GM18508 (cell line): Measurements from ENCODE around the gene DEPDC4.
"Not testable (repeated sequence)": the region's sequence is repeated elsewhere in the genome, so short reads cannot be mapped to it uniquely, and the experiment has no call there.

ENCODE experiments used
- ATAC-seq: cut with Tn5 transposase; IDR thresholded peaks from one replicate; pipeline ENCODE4 v1.9.1; 2021; ENCODE audit warnings: moderate number of reproducible peaks; ENCODE audit not compliant: insufficient read depth, unreplicated experiment

Gene DEPDC4

DNA sequence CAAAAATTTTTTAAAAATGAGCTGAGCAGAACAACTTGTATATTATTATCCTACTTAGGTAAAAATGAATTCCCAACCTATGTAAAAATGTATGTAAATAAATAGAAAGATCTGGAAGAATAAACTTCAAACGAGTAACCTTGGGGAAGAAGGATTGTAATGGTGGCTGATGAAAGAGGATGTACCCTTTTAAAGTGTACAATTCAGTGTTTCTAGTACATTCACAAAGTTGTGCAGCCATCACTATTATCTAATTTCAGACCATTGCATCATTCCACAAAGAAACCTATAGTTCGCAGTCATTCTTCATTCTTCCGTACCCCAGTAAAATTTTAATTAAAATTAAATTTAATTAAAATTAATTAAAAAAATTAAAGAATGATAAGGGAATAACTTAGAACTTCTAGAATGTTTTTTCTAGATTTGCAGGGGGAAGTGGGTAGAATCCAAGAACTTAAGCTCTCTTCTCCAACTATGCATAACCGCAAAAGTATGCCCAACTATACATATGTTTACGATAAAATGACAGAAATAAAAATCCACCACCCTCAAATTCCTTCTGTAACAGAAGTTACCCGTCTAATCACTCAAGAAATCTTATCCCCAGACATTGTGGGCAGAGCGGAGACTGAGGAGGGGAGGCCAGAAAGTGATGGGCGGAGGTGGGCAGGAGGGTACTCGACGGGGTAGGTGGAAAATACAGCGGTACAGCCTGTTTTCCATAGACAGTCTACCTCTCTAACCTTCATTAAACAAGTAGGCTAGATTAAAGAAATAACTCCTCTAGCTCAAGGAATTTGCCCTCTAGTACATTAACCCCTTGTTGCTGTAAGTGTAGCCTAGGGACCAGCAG lies 921 bp downstream of the DEPDC4 start:
- no peak for ATAC-seq

DNA sequence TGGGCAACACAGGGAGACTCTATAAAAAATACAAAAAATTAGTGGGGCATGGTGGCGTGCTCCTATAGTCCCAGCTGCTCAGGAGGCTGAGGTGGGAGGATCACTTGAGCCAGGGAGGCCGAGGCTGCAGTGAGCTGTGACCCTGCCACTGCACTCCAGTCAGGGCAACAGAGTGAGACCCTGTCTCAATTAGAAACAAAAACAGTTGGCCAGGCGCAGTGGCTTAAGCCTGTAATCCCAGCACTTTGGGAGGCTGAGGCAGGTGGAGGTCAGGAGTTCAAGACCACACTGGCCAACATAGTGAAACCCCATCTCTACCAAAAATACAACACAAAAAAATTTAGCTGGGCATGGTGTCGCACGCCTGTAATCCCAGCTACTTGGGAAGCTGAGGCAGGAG lies 1.8 kb downstream of the DEPDC4 start:
- not testable (repeated sequence) for ATAC-seq

DNA sequence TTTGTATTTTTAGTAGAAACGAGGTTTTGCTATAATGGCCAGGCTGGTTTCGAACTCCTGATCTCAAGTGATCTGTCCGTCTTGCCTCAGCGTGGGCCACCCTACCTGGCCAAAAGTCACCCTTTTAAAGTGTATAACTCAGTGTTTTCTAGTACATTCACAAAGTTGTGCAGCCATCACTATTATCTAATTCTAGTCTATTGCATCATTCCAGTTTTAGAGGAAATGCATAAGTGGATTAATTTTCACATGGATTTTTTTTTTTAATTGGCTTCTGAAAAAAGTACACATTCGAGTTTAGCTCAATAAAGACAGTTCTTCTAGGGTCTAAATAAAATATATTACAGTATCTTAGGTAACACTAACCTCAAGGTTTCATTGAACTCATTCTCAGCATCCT lies 3.7 kb downstream of the DEPDC4 start:
- ATAC-seq, result no peak

DNA sequence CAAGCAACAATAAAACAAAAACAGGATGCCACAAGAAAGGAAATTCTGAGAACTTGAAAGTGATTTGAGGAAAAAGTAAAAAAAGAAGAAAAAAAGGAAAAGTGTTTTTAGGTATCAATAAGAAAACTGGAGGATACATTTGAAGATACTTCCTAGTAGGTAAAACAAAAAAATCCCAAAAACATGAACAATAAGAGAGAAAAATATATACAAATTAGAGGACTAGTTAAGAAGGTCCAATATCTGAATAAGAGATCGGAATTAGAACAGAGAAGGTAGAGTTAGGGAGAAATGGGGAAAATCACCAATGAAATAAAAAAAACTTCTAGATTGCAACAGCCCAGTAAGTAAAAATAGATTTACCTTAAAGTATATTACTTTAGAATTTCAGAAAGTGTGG lies 8.8 kb downstream of the DEPDC4 start:
- no peak for ATAC-seq

DNA sequence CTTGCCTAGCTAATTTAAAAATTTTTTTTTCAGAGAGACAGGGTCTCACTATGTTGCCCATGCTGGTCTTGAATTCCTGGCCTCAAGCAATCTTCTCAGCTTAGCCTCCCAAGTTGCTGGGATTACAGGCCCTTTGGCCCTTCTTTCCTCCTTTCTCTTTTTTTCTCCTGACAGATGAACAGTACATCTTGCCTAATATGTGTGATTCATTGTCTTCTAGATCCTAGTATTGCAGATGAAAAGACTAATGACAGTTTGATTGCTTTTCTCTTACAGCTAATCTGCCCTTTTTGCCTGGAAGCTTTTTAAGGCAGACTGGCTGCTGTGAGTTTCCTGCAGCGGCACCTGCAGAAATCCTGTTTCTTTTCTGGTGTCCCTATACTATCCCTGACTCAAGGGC lies 12.0 kb downstream of the DEPDC4 start:
- no peak for ATAC-seq

DNA sequence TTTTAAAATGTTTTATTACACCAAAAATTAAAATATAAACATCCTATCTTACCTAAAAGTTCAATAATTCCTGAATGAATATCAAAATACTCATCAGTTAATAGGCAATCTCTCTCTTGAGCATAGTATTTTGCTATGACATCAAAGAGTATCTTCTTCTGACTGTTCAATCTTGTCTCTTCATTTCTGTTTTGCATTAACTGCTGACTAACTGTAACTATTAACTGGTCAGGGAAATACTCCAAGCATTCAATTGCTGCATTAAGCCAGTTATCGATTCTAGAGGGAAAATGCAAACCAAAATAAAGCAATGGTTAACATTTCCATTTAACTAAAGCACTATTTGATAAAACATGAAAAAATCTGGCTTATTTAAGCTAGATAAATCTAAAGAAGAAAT lies 13.4 kb downstream of the DEPDC4 start:
- ATAC-seq, result no peak

DNA sequence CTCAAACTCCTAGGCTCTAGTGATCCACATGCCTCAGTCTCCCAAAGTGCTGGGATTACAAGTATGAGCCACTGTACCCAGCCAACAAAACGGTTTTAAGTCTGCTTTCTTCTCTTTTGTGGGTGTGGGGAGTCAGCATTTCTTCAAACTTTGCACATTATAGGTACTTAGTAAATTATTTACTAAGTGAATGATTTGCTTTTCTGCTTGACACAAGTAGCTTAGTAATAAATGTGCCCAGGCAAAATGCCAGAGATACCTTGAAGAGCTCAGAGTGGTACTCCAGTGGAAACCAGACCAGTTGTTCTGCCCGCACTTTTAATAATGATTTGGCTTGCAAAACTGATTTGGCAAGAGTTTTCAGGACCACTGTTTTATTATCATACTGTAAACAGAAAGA lies 15.0 kb downstream of the DEPDC4 start:
- ATAC-seq, result no peak

DNA sequence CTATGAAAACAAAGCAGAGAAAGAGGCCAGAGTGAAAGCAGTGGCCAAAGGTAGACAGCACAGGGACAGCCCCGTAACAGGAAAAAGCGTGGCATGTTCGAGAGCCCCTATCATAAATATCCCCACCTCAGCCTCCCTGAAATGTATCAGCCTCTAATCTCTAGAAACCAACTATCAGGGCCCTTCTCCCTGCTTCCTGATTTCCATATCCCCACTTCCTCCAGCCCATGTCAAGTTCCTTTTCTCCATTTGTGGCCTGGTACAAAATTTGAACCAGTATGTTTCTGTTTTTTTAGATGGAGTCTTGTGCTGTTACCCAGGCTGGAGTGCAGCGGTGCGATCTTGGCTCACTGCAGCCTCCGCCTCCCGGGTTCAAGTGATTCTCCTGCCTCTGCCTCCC lies 16.9 kb downstream of the DEPDC4 start:
- ATAC-seq, result no peak

DNA sequence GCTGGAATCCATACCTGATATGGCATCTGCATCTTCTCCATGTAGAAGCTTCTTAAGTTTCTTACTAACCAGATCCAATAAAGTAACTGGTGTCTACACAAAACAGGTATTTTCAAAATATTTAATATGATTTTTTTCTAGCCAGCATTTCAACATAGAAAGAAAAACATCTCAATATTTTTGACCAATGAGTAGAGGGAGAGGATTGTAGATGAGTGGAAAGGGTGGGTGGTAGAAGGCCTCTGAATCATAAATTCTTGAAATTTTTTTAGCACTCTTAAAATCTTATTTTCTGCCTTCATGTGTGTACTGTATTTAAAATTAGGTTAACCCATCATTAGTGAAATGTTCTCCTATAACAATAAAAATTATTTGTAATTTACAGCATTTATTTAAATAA lies 18.0 kb downstream of the DEPDC4 start:
- ATAC-seq, result no peak

DNA sequence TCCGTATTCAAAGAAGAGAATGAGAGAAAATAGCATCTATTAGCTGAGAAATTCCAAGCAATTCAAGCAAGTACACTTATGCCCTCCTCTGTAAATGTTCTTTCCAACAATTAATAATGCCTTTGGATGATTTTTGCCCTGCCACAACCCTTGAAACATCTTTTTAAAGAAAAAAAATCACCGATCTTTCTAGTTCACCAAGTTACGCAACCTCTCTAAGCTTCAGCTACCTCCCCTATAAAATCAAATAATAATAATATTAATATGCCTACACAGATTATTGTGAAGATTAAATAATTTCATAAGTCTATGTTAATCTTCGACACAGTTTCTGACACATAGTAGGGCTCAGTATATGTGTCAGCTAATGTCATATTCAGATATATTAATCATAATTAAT lies 19.1 kb downstream of the DEPDC4 start:
- no peak for ATAC-seq

DNA sequence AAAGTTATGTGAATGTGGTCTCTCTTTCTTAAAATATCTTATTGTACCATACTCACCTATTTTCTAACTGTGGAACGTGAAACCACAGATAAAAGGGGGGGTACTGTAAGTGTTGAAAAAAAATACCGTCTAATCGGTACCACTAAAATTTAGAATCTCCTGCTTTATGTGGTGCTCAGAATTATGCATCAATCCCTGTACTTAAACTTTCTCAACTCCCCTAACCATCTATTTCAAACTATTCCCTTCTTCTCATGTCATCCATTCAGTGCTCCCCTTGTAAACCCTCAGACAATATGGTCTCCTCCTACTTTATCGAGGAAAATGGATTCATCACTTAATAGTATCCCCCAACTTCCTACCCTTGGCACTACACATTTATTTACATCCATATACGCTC lies 23.7 kb downstream of the DEPDC4 start:
- ATAC-seq, result no peak

DNA sequence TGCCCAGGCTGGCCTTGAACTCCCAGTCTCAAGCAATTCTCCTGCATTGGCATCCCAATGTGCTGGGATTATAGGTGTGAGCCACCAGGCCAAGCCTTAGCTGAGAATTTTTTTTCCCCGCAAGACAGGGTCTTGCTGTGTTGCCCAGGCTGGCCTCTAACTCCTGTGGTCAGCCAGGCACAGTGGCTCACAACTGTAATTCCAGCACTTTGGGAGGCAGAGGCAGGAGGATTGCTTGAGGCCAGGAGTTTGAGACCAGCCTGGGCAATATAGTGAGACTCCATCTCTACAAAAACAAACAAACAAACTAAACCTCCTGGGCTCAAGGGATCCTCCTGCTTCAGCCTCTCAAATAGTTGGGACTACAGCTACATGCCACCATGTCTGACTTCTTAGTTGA lies 27.3 kb downstream of the DEPDC4 start:
- no peak for ATAC-seq

DNA sequence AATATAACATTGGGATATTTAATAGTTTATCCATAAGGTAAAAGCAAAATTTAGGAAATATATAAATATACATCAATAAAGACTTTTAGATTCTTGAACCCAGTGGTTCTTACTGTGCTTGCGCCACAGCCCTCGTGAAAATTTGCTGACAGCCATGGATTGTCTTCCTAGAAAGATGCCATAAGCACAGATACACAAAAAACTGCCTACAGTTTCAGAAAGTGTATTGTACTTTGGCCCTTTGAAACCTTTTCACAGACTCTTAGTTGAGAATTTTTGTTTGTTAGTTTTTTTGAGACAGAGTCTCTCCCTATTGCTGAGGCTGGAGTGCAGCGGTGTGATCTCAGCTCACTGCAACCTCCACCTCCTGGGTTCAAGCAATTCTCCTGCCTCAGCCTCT lies 28.1 kb downstream of the DEPDC4 start:
- no peak for ATAC-seq

DNA sequence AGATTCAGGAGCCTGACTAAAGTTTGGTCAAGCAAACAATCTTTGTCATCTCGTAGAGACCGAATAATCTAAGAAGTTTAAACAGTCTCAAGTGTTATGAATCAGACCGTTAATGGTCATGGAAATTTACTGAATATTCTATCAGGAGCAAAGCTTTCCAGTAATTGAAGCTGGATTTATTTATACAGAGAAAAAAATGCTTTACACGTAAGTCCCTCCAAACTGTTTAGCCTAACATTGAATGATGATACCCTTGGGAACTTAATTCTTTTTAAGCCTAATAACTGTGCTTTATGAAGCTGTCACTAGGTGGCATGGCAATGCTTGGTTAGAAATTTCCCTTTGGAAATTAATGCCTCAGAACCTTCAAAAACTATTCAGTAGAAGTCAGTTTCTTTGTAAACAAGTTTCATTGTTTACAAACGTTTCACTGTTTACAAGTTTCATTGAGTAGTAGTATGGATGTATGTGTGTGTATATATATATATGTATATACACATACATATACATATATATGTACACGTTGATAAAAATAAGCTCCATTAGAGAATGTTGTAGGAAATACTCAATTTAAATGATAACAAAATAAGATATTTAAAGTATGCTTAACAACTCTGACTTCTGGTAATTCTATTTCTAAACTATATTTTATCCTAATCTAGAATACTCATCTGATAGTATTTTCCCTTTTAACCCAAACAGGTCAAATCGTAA lies 32.1 kb downstream of the DEPDC4 start:
- ATAC-seq, result no peak

DNA sequence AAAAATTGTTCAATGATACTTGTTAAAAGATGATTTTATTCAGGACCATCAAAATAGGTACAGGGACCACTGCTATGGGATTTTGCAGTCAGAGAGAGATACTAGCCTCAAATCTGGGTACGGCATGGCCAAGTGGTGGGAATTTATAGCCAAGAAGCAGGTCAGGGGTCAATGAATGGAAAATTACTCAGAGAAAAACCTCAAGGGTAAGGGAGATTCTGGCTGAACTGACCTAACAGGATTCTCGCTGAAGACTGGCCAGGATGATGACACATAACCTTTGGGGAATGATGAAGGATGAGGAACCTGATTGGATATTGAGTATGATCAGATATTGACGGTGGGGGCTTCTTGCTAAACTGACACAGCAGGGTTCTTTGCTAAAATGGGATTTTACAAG lies 32.7 kb downstream of the DEPDC4 start:
- no peak for ATAC-seq

DNA sequence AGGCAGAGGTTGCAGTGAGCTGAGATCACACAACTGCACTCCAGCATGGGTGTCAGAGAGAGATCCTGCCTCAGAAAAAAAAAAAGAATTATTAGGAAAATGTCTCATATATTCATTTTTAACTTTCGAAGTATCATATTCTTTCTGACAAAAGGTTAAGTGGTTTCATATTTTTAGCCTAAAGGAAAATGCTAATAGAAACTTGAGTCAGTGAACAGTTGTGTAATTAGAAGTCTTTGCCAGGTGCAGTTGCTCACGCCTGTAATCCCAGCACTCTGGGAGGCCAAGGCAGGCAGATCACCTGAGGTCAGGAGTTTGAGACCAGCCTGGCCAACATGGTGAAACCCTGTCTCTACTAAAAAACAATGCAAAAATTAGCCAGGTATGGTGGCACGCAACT lies 35.0 kb downstream of the DEPDC4 start:
- ATAC-seq, result not testable (repeated sequence)

DNA sequence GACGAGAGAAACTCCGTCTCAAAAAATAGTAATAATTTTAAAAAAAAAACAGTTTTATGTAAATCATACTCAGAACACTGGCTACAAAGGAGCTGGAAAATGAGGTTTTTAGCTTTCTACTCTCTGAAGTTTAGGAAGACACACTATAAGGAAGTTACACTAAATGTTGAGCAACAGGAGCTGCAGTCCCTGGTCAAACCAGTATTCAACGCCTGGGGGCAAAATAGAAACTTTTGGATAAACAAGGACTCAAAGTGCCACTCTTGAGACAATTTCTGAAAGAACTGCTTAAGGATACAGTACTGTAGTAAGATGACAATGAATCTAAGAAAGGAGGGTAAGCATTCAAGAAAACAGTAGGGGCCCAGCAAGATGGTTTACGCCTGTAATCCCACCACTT lies 37.0 kb downstream of the DEPDC4 start:
- no peak for ATAC-seq

DNA sequence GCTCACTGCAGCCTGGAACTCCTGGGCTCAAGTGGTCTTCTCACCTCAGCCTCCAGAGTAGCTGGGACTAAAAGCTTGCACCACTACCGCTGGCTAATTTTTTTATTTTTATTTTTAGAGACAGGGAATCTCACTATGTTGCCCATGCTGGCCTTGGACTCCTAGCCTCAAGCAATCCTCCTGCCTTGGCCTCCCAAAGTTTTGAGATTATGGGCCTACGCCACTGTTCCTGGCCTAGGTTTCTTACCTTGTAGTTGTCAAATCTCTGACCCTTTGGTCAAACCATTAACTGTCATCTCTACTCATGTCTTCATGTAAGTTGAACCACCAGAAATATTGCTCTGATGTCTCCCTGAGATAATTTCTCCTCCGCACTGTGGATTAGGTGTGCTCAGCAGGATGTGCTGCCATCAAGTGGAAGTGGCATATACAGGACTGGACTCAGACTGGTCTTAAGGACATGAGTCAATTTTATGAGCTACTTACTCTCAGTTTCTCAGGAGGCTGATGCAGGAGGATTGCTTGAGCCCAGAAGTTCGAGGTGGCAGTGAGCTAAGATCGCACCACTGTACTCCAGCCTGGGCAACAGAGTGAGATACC lies 37.7 kb downstream of the DEPDC4 start:
- ATAC-seq, result no peak

DNA sequence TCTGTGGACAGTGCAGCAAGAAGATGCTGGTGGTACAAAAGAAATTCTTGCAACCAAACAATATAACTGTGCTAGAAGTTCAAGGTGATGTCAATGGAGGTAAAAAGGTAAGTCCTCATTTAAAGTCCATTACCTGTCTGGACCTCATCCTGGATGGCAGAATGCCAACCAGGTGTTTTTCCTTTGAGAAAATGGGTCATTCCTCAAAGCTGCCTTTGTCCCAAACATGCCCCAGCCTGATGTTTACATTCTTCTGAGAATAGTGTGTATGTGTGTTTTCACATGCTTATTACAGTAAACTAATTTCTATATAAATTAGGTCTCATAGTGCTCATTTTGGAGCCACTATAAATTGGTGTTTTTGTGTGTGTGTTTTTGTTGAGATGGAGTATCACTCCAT lies 41.4 kb downstream of the DEPDC4 start:
- ATAC-seq, result no peak

DNA sequence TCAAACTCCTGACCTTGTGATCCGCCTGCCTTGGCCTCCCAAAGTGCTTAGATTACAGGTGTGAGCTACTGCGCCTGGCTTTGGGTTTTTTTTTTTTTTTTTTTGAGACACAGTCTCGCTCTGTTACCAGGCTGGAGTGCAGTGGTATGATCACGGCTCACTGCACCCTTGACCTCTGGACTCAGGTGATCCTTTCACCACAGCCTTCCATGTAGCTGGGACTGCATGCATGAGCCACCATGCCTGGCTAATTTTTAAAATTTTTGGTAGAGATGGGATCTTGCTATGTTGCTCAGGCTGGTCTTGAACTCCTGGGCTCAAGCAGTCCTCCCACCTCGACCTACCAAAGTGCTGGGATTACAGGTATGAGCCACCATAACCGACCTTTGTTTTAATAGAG lies 44.7 kb downstream of the DEPDC4 start:
- ATAC-seq, result not testable (repeated sequence)

DNA sequence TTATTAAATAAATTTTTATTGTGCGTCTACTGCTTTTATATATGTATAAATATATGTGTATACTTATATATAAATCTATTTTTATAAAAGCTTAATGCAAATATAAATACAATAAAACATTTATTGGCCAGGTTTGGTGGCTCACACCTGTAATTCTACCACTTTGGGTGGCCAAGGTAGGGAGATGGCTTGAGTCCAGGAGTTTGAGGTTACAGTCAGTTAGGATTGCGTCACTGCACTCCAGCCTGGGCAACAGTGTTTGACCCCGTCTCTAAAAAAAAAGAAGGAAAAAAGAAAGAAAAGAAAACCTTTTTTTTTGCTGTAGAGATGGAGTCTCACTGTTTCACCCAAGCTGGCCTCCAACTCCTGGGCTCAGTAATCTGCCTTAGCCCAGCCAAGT lies 45.4 kb downstream of the DEPDC4 start:
- no peak for ATAC-seq
